Tibial artery (tissue), 4 donors: ENCODE results near the gene NAGLU.
"Not testable (repeated sequence)": the region's sequence is repeated elsewhere in the genome, so short reads cannot be mapped to it uniquely, and the experiment has no call there.

Source experiments
- DNase-seq, 2 donors: peaks; one replicate each; pipeline ENCODE4 v3.0.0-alpha.2; 2019
- H3K27ac ChIP-seq, 2 donors: fragments of 200-600 bp; sonication (generic) in 1 of 2; 1 replicate in 1 of 2; 2 replicates in 1 of 2; pipeline ENCODE4 v1.5.1; 2018 to 2019; ENCODE audit warnings: mild to moderate bottlenecking in 1 of 2
- H3K27me3 ChIP-seq, 2 donors: fragments of 200-600 bp; sonication (generic) in 1 of 2; one replicate each; pipeline versions ENCODE4 v1.5.1 to v1.6.0; 2016 to 2019
- H3K36me3 ChIP-seq, 3 donors: fragments of 200-600 bp; sonication (generic) in 2 of 3; one replicate each; pipeline ENCODE4 v1.5.1; 2016 to 2019; ENCODE audit warnings: mild to moderate bottlenecking in 2 of 3
- H3K4me1 ChIP-seq, 4 donors: fragments of 200-600 bp; sonication (generic) in 2 of 4; 1 replicate in 3 of 4; 2 replicates in 1 of 4; pipeline ENCODE4 v1.5.1; 2016 to 2019
- H3K4me3 ChIP-seq, 2 donors: fragments of 200-600 bp; sonication (generic) in 1 of 2; 1 replicate in 1 of 2; 2 replicates in 1 of 2; pipeline ENCODE4 v1.5.1; 2018 to 2019; ENCODE audit warnings: mild to moderate bottlenecking in 2 of 2
- H3K9me3 ChIP-seq, 3 donors: fragments of 200-600 bp; sonication (generic) in 1 of 3; one replicate each; pipeline ENCODE4 v1.5.1; 2016 to 2019
- intact Hi-C: fragments of 100-400 bp; cut with DNase I; formaldehyde crosslinking; loops from one replicate; pipeline ENCODE4 v1.15.0; 2023; ENCODE audit warnings: low total_unique reads
- TF ChIP-seq, protein P1 (sequence below), 2 experiments: fragments of 200-600 bp in 1 of 2; fragments of 450-650 bp in 1 of 2; IDR thresholded peaks; one replicate each; pipeline ENCODE4 v1.5.1; 2017 to 2019; ENCODE audit warnings: antibody characterized with exemption in 2 of 2, mild to moderate bottlenecking in 1 of 2, moderate library complexity in 1 of 2

The NAGLU gene

DNA sequence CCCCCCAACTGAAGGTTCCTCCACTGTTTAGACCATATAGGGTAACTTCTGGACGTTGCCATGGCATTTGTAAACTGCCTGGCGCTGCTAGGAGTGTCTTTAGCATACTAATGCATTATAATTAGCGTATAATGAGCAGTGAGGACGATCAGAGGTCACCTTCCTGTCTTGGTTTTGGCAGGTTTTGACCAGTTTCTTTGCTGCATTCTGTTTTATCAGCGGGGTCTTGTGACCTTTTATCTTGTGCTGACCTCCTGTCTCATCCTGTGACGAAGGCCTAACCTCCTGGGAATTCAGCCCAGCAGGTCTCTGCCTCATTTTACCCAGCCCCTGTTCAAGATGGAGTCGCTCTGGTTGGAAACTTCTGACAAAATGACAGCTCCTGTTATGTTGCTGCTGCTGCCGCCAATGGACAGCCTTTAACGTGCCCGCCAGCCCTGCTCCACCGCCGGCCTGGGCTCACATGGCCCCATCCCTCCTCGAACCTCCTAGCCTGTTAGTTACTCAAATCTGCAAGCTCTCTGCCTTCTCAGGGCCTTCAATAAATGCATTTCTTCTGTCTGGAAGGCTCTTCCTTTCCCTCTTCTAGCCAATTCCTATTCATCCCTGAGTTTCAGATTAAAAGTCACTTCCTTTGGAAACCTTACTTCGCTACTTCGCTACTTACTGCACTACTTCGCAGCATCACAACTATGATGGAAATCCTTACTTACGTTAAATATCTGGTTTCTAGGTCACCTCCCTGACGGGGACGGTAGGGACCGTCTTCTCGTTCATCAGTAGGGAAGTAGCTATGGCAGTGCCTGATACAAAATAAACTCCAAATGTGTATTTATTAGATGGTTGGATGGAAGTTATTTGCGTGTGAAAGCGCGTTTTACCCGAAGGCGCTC lies 640 bp upstream of the NAGLU start:
- TF ChIP-seq, protein P1, sequence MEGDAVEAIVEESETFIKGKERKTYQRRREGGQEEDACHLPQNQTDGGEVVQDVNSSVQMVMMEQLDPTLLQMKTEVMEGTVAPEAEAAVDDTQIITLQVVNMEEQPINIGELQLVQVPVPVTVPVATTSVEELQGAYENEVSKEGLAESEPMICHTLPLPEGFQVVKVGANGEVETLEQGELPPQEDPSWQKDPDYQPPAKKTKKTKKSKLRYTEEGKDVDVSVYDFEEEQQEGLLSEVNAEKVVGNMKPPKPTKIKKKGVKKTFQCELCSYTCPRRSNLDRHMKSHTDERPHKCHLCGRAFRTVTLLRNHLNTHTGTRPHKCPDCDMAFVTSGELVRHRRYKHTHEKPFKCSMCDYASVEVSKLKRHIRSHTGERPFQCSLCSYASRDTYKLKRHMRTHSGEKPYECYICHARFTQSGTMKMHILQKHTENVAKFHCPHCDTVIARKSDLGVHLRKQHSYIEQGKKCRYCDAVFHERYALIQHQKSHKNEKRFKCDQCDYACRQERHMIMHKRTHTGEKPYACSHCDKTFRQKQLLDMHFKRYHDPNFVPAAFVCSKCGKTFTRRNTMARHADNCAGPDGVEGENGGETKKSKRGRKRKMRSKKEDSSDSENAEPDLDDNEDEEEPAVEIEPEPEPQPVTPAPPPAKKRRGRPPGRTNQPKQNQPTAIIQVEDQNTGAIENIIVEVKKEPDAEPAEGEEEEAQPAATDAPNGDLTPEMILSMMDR (IDR thresholded peaks at IDR 0.05): no peak
- H3K27me3 ChIP-seq: no peaks in the 10 kb centered on the region
- no peak for DNase-seq

DNA sequence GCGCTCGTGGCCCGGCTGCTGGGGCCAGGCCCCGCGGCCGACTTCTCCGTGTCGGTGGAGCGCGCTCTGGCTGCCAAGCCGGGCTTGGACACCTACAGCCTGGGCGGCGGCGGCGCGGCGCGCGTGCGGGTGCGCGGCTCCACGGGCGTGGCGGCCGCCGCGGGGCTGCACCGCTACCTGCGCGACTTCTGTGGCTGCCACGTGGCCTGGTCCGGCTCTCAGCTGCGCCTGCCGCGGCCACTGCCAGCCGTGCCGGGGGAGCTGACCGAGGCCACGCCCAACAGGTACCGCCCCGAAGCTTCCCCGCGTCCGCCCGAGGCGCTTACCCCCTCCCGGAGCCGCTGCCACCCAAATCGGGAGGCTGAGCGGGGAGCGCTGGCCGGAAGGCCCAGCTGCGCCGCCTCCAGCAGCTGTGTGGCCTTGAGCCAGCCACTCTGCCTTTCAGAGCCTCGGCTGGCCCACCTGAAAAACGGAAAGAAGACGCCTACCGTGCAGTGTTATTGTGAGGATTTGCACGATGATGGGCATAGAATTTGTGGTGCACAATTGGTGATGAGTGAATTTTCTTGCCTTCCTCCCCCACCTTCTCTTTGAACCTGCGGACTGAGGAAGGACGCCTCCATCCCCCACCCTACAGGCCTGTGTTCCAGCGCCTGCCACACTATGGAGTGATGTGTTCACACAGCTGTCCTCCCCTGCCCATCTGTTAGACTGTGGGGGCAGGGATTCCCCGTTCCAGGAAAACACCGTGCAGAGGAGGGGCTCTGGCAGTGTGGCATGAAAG lies 523 bp downstream of the NAGLU start:
- peak; percentile 83 to 96 for DNase-seq
- Histone ChIP-seq H3K36me3 (peaks cover 21 to 37% (median 25%) of the 10 kb centered on the region in 3 donors), H3K4me3 (peak overlapping the region; percentile 64)

More for the DNA sequence above, 640 bp upstream of the NAGLU start:
- Histone ChIP-seq H3K27ac (peak overlapping the region; percentile 86 to 92), H3K9me3 (no peaks in the 10 kb centered on the region), H3K4me1 (peaks cover 6 to 48% (median 32%) of the 10 kb centered on the region in 4 donors), H3K4me3 (peak overlapping the region; percentile 64), H3K36me3 (peaks cover 16 to 25% (median 17%) of the 10 kb centered on the region in 3 donors)
- intact Hi-C loops: no loop called here

DNA sequence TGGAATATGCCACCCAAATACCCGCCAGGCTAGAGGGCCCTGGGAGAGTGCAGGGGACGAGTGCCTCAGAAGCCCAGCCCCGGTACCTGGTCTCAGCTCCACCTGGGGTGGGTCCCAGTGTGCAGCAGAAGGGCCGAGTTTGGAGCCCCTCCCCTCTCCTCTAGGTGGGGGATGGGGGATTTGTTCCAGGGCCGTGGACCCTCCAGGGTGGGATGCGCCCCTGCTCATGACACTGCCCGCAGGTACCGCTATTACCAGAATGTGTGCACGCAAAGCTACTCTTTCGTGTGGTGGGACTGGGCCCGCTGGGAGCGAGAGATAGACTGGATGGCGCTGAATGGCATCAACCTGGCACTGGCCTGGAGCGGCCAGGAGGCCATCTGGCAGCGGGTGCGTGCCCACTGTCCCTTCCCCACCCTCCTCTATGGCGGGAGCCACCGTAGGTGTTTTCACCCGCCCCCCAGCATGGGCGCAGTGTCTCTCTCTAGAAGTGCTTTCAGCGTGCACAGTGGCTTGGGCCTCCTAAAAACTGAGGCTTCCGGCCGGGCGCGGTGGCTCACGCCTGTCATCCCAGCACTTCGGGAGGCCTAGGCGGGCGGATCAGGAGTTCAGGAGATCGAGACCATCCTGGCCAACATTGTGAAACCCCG lies 1.2 kb downstream of the NAGLU start:
- TF ChIP-seq, protein P1 (IDR thresholded peaks at IDR 0.05): no peak
- peaks cover 6 to 38% (median 25%) of the 10 kb centered on the region in 4 donors for H3K4me1 ChIP-seq

More for the DNA sequence above, 523 bp downstream of the NAGLU start:
- TF ChIP-seq, protein P1 (IDR thresholded peaks at IDR 0.05): no peak
- Histone ChIP-seq H3K27me3 (no peaks in the 10 kb centered on the region), H3K9me3 (no peaks in the 10 kb centered on the region), H3K27ac (peak overlapping the region; percentile 86 to 92), H3K4me1 (peaks cover 6 to 41% (median 27%) of the 10 kb centered on the region in 4 donors)
- intact Hi-C loops: no loop called here

DNA sequence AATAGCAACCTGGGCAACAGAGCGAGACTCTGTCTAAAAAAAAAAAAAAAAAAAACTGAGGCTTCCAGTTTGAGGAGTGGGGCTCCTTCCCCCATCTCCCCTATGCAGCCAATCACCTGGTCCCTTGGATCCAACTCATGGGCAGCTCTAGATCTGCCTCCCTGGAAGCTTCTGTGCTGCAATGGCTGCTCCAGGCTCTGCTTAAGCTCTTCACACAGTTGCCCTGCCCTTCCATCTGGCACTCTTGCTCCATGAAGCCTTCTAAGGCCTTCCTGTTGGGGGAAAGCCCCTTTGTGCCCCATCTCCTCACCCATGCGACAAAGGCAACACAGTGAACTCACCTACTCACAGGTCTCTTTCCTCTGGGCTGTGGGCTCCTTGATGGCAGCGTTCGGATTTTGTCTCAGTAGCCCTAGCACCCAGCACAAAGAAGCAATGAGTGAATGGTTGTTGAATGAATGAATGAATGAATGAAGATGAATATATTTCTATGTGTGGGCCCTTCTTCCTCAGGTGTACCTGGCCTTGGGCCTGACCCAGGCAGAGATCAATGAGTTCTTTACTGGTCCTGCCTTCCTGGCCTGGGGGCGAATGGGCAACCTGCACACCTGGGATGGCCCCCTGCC lies 1.9 kb downstream of the NAGLU start:
- intact Hi-C loops: no loop called here
- no peak for DNase-seq
- Histone ChIP-seq H3K27ac (no peak overlapping the region), H3K27me3 (no peaks in the 10 kb centered on the region), H3K4me3 (no peak overlapping the region), H3K36me3 (peaks cover 26 to 50% (median 31%) of the 10 kb centered on the region in 3 donors), H3K9me3 (no peaks in the 10 kb centered on the region), H3K4me1 (peaks cover 6 to 33% (median 22%) of the 10 kb centered on the region in 4 donors)
- TF ChIP-seq, protein P1 (IDR thresholded peaks at IDR 0.05): no peak

More for the DNA sequence above, 1.2 kb downstream of the NAGLU start:
- Histone ChIP-seq H3K36me3 (peaks cover 21 to 44% (median 27%) of the 10 kb centered on the region in 3 donors), H3K9me3 (no peaks in the 10 kb centered on the region), H3K27me3 (no peaks in the 10 kb centered on the region), H3K27ac (peak overlapping the region; percentile 86 to 92), H3K4me3 (peak overlapping the region; percentile 64)
- intact Hi-C loops: no loop called here
- DNase-seq: peak in 1 of 2 donors; percentile 74

DNA sequence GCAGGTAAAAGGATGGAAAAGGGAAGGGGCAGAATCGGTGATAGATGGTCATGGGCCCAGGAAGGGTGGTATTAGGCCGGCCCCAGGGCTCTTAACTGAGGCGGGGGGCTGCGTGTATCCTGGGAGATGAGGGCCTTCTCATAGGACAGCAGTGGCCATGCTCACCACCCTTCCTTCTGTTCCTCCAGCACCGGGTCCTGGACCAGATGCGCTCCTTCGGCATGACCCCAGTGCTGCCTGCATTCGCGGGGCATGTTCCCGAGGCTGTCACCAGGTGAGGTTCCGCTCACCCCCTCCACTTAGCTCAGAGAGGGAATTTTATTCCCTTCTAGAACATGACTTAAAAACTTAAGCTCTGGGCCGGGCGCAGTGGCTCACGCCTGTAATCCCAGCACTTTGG lies 2.4 kb downstream of the NAGLU start:
- intact Hi-C loops: no loop called here
- H3K9me3 ChIP-seq: no peaks in the 10 kb centered on the region
- no peak overlapping the region for H3K27ac ChIP-seq
- H3K36me3 ChIP-seq: peaks cover 31 to 56% (median 37%) of the 10 kb centered on the region in 3 donors
- H3K4me3 ChIP-seq: no peak overlapping the region
- no peaks in the 10 kb centered on the region for H3K27me3 ChIP-seq
- DNase-seq: no peak
- TF ChIP-seq, protein P1 (IDR thresholded peaks at IDR 0.05): no peak
- H3K4me1 ChIP-seq: peaks cover 6 to 28% (median 22%) of the 10 kb centered on the region in 4 donors

DNA sequence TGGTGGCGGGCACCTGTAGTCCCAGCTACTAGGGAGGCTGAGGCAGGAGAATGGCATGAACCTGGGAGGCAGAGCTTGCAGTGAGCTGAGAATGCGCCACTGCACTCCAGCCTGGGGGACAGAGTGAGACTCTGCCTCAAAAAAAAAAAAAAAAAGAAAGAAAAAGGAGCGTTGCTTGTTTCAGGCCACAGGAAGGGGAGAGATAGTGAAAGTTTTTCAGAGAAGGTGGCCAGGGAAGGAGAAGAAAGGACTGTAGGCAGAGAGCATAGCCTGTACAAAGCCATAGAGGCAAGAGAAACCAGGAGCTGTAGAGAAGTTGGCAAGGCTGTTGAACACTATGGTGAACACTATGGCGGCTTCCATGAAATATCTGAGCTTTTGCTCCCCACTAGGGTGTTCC lies 4.5 kb downstream of the NAGLU start:
- Histone ChIP-seq H3K4me1 (peaks cover 6 to 18% (median 13%) of the 10 kb centered on the region in 4 donors), H3K36me3 (peaks cover 34 to 73% (median 50%) of the 10 kb centered on the region in 3 donors)
- H3K27ac ChIP-seq, H3K9me3 ChIP-seq, H3K27me3 ChIP-seq, DNase-seq, intact Hi-C loops, H3K4me3 ChIP-seq: not testable (repeated sequence)
